SK-N-MC (cell line): ENCODE measurements around the gene ZMYND8.

Experiments
- DNase-seq: peaks from one replicate; pipeline ENCODE4 v3.0.0-alpha.2; 2011; ENCODE audit warnings: low read depth, low spot score
- H3K27ac ChIP-seq: fragments of 200-600 bp; sonication (generic); 2 replicates; pipeline ENCODE4 v1.5.1; 2016; ENCODE audit warnings: mixed run types
- H3K36me3 ChIP-seq: fragments of 200-600 bp; sonication (generic); 2 replicates; pipeline ENCODE4 v1.6.1; 2017; ENCODE audit warnings: antibody characterized with exemption, low read length, mixed read lengths; ENCODE audit not compliant: insufficient read depth
- H3K4me3 ChIP-seq: fragments of 200-600 bp; sonication (generic); 2 replicates; pipeline ENCODE4 v1.5.1; 2016
- H3K9ac ChIP-seq: fragments of 200-600 bp; sonication (generic); 2 replicates; pipeline ENCODE4 v1.8.0; 2017; ENCODE audit warnings: mixed run types, mixed read lengths; ENCODE audit not compliant: insufficient read length
- H3K9me3 ChIP-seq: fragments of 200-600 bp; sonication (generic); 2 replicates; pipeline ENCODE4 v1.6.1; 2017; ENCODE audit warnings: low read depth, mild to moderate bottlenecking, antibody characterized with exemption, low read length, moderate library complexity, mixed read lengths
- EZH2 ChIP-seq: fragments of 200-600 bp; sonication (generic); IDR thresholded peaks from one replicate; pipeline ENCODE4 v1.6.1; 2017; ENCODE audit warnings: antibody characterized with exemption
- FOXP2 ChIP-seq: optimal IDR thresholded peaks from 2 replicates; pipeline ENCODE3; 2011; ENCODE audit warnings: mild to moderate bottlenecking, moderate library complexity; ENCODE audit not compliant: insufficient read depth; ENCODE audit errors: extremely low read length, control extremely low read depth
- POLR2AphosphoS5 ChIP-seq: IDR thresholded peaks from 2 replicates; pipeline ENCODE4 v1.6.1; 2012; ENCODE audit warnings: mild to moderate bottlenecking, low read depth, low read length, borderline replicate concordance

The ZMYND8 gene

GRCh38 chr20:47258745-47259695 lies 97.5 kb downstream of the ZMYND8 start:
- Histone ChIP-seq H3K9ac (no peak overlapping the region), H3K4me3 (no peak overlapping the region), H3K9me3 (no peaks in the 10 kb centered on the region), H3K36me3 (peaks cover 17% of the 10 kb centered on the region), H3K27ac (no peak overlapping the region)
- DNase-seq, result no peak
- no peak for TF ChIP-seq FOXP2
- TF ChIP-seq POLR2AphosphoS5, result no peak
- TF ChIP-seq EZH2, result no peak

GRCh38 chr20:47257771-47258170 lies 98.7 kb downstream of the ZMYND8 start:
- TF ChIP-seq EZH2, result no peak
- no peak for TF ChIP-seq FOXP2
- TF ChIP-seq POLR2AphosphoS5, result no peak
- no peak overlapping the region for H3K27ac ChIP-seq
- H3K36me3 ChIP-seq, result peaks cover 21% of the 10 kb centered on the region

GRCh38 chr20:47257256-47257655 lies 99.2 kb downstream of the ZMYND8 start:
- TF ChIP-seq POLR2AphosphoS5 (no peak), EZH2 (no peak), FOXP2 (no peak)
- no peak for DNase-seq
- Histone ChIP-seq H3K9ac (no peak overlapping the region), H3K27ac (0 out of 2 replicates have a peak overlapping the region, but pooled peaks have one; percentile 19), H3K4me3 (no peak overlapping the region), H3K9me3 (no peaks in the 10 kb centered on the region), H3K36me3 (peaks cover 16% of the 10 kb centered on the region)

More at GRCh38 chr20:47257771-47258170, 98.7 kb downstream of the ZMYND8 start:
- H3K4me3 ChIP-seq, result no peak overlapping the region
- DNase-seq, result no peak
- H3K9ac ChIP-seq, result no peak overlapping the region
- H3K9me3 ChIP-seq, result no peaks in the 10 kb centered on the region

- H3K9me3 ChIP-seq, result no peaks in the 10 kb centered on the region
- H3K9ac ChIP-seq, result no peak overlapping the region
- peaks cover 13% of the 10 kb centered on the region; the same call in 1 of the 2 replicates for H3K36me3 ChIP-seq
- H3K4me3 ChIP-seq, result no peak overlapping the region
- no peak for DNase-seq
- no peak for TF ChIP-seq FOXP2
- no peak for TF ChIP-seq EZH2
- no peak for TF ChIP-seq POLR2AphosphoS5
- H3K27ac ChIP-seq, result peak overlapping the region; percentile 19; the same call in 1 of the 2 replicates
Observed at GRCh38 chr20:47256668-47257236, 99.7 kb downstream of the ZMYND8 start.

GRCh38 chr20:47253872-47254271 lies 102.6 kb downstream of the ZMYND8 start:
- Histone ChIP-seq H3K27ac (no peak overlapping the region), H3K9ac (no peak overlapping the region), H3K36me3 (peaks cover 19% of the 10 kb centered on the region; the same call in 1 of the 2 replicates), H3K4me3 (no peak overlapping the region), H3K9me3 (no peaks in the 10 kb centered on the region)
- no peak for DNase-seq
- no peak for TF ChIP-seq POLR2AphosphoS5
- TF ChIP-seq EZH2, result no peak
- TF ChIP-seq FOXP2, result no peak

- TF ChIP-seq FOXP2 (no peak), POLR2AphosphoS5 (no peak), EZH2 (no peak)
- Histone ChIP-seq H3K9ac (no peak overlapping the region), H3K4me3 (no peak overlapping the region), H3K36me3 (peaks cover 28% of the 10 kb centered on the region; the same call in 1 of the 2 replicates), H3K27ac (no peak overlapping the region), H3K9me3 (no peaks in the 10 kb centered on the region)
- no peak for DNase-seq
Observed at GRCh38 chr20:47252879-47253307, 103.6 kb downstream of the ZMYND8 start.

- peaks cover 40% of the 10 kb centered on the region for H3K36me3 ChIP-seq
- no peak overlapping the region for H3K9ac ChIP-seq
- H3K4me3 ChIP-seq, result no peak overlapping the region
- no peaks in the 10 kb centered on the region for H3K9me3 ChIP-seq
- H3K27ac ChIP-seq, result no peak overlapping the region
- no peak for DNase-seq
- TF ChIP-seq EZH2 (no peak), POLR2AphosphoS5 (no peak), FOXP2 (no peak)
Observed at GRCh38 chr20:47251154-47252020, 105.1 kb downstream of the ZMYND8 start.
